ENCODE data around the gene CEP63. TPM values are rescaled to one million over a fixed set of nuclear protein-coding genes. Genes with fewer than 3 reads are reported as not detected.

The CEP63 gene
- total RNA-seq, 1 experiment from 2014 or later: 19.1 TPM

DNA sequence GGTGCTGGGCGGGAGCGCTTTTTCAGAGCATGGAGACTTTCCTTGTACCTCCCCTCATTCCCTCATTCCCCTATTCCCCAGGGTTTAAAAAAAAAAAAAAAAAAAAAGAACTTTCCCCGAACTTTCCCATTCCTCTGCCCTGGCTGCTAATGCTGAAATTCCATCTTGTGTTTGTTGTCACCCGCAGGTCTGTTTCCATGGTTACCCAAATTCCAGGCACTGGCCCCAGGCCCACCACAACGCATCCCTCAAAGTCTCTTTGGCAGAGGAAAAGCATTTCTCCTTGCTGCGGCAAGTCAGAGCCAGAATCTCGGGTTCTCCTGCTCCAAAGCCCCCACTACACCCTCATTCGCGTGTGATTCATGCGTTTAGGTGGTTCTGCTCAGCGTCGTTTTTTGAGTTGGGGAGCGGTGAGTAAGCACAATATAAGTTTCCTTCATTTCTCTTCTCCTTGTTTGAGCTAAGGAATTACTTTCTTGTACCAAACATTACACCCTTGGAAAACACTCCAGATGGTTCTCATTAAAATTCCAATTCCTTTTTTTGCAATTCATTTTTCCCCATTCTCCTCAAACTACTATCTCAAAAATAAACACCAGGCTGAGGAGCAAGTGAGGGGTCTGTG, 21.7 kb upstream of the CEP63 start:
- Histone ChIP-seq H3K27ac (ENCODE audit: low read depth, low read length) (no peak overlapping the region), H3K4me2 (ENCODE audit: low read length) (no peak overlapping the region), H2AFZ (ENCODE audit: low read depth, low read length, poor library complexity, severe bottlenecking) (no peak overlapping the region), H3K79me2 (ENCODE audit: insufficient read depth, low read length) (no peaks in the 10 kb centered on the region), H3K9ac (ENCODE audit: low read length) (no peak overlapping the region), H3K4me3 (replicated peaks in 1 of 2; ENCODE audit: low read depth in 1 of 2, low read length in 2 of 2) (no peak overlapping the region), H3K9me3 (ENCODE audit: control insufficient read depth in 1 of 2, insufficient read depth in 1 of 2, low read depth in 1 of 2, low read length in 2 of 2) (no peaks in the 10 kb centered on the region), H3K27me3 (ENCODE audit: insufficient read depth, low read length) (no peaks in the 10 kb centered on the region), H3K9me2 (ENCODE audit: insufficient read depth) (no peaks in the 10 kb centered on the region), H4K20me1 (ENCODE audit: insufficient read depth) (no peaks in the 10 kb centered on the region), H3K36me3 (ENCODE audit: control insufficient read depth in 1 of 2, insufficient read depth in 2 of 2, low read length in 2 of 2) (no peaks in the 10 kb centered on the region), H3K4me1 (ENCODE audit: control insufficient read depth in 1 of 2, insufficient read depth in 2 of 2, low read length in 2 of 2) (no peaks in the 10 kb centered on the region)
- POLR2A ChIA-PET: no interaction called here
- ATAC-seq (no peak), DNase-seq (ENCODE audit: low read depth, low spot score) (no peak)
- BruUV-seq (replicated peaks): no TSS peak
- CTCF ChIA-PET: no interaction called here
- intact Hi-C loops (cut with micrococcal nuclease): no loop called here
- RAD21 ChIA-PET (ENCODE audit: low non-redundant PET in 1 of 2, low total read pairs in 2 of 2, uncharacterized antibody in 2 of 2, unreplicated experiment in 2 of 2): no interaction called here
- TF ChIP-seq TCF7L2 (IDR thresholded peaks at IDR 0.05; ENCODE audit: borderline replicate concordance, extremely low read depth, insufficient read depth, insufficient read length) (no peak), RAD21 (IDR thresholded peaks at IDR 0.05; ENCODE audit: low read depth) (no peak), ELF1 (IDR thresholded peaks at IDR 0.05; ENCODE audit: borderline replicate concordance, low read depth) (no peak), POLR2AphosphoS5 (IDR thresholded peaks at IDR 0.05; ENCODE audit: low read depth, low read length) (no peak)
- TF ChIP-seq, protein P1, sequence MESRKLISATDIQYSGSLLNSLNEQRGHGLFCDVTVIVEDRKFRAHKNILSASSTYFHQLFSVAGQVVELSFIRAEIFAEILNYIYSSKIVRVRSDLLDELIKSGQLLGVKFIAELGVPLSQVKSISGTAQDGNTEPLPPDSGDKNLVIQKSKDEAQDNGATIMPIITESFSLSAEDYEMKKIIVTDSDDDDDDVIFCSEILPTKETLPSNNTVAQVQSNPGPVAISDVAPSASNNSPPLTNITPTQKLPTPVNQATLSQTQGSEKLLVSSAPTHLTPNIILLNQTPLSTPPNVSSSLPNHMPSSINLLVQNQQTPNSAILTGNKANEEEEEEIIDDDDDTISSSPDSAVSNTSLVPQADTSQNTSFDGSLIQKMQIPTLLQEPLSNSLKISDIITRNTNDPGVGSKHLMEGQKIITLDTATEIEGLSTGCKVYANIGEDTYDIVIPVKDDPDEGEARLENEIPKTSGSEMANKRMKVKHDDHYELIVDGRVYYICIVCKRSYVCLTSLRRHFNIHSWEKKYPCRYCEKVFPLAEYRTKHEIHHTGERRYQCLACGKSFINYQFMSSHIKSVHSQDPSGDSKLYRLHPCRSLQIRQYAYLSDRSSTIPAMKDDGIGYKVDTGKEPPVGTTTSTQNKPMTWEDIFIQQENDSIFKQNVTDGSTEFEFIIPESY (IDR thresholded peaks at IDR 0.05; ENCODE audit: extremely low read depth, insufficient replicate concordance, low read length): no peak

DNA sequence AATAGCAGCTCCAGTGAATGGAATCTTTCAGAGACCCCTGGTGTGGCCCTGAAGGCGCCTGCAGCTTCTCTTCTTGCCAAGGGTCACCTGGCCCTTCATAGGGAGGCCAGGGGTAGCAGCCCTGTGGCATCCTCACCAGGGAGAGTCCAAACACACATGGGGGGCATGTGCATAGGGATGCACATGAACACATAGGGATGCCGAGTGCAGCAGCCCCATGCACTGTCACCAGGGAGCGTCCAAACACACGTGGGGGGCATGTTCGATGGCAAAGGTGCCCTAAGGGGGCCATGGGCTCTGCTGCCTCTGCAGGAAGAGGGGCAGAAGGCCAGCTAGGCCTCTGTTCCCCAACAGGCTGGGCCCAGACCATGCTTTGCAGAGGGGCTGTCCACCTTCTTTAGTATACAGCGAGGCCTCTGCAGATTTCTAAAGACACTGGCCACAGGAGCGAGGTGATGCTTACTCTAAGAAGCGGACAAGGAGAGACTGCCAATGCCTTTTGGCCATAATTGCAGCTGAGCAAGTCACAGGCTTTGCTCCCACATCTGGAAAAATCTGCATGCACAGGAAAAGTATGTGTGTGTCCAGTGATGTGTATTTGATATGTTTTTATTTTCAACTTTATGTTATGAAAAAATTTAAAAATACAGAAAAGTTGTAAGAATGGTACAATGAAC, 21.0 kb upstream of the CEP63 start:
- H3K36me3 ChIP-seq (ENCODE audit: control insufficient read depth in 1 of 2, insufficient read depth in 2 of 2, low read length in 2 of 2): no peaks in the 10 kb centered on the region
- H3K27ac ChIP-seq (ENCODE audit: low read depth, low read length): no peak overlapping the region
- no peaks in the 10 kb centered on the region for H4K20me1 ChIP-seq (ENCODE audit: insufficient read depth)
- no peaks in the 10 kb centered on the region for H3K79me2 ChIP-seq (ENCODE audit: insufficient read depth, low read length)
- H3K9me3 ChIP-seq (ENCODE audit: control insufficient read depth in 1 of 2, insufficient read depth in 1 of 2, low read depth in 1 of 2, low read length in 2 of 2): no peaks in the 10 kb centered on the region
- no peaks in the 10 kb centered on the region for H3K9me2 ChIP-seq (ENCODE audit: insufficient read depth)
- intact Hi-C loops (cut with micrococcal nuclease): no loop called here
- no TSS peak for BruUV-seq (replicated peaks)
- POLR2A ChIA-PET: no interaction called here
- no peak overlapping the region for H3K9ac ChIP-seq (ENCODE audit: low read length)
- DNase-seq (ENCODE audit: low read depth, low spot score): no peak
- CTCF ChIA-PET: no interaction called here
- H3K4me1 ChIP-seq (ENCODE audit: control insufficient read depth in 1 of 2, insufficient read depth in 2 of 2, low read length in 2 of 2): no peaks in the 10 kb centered on the region
- H2AFZ ChIP-seq (ENCODE audit: low read depth, low read length, poor library complexity, severe bottlenecking): no peak overlapping the region
- RAD21 ChIA-PET (ENCODE audit: low non-redundant PET in 1 of 2, low total read pairs in 2 of 2, uncharacterized antibody in 2 of 2, unreplicated experiment in 2 of 2): no interaction called here
- no peak overlapping the region for H3K4me2 ChIP-seq (ENCODE audit: low read length)
- H3K4me3 ChIP-seq (replicated peaks in 1 of 2; ENCODE audit: low read depth in 1 of 2, low read length in 2 of 2): no peak overlapping the region
- no peaks in the 10 kb centered on the region for H3K27me3 ChIP-seq (ENCODE audit: insufficient read depth, low read length)
- no peak for ATAC-seq
- no peak for TF ChIP-seq ZFX (IDR thresholded peaks at IDR 0.05)
- no peak for TF ChIP-seq EGR1 (IDR thresholded peaks at IDR 0.05; ENCODE audit: low read depth)
- TF ChIP-seq POLR2AphosphoS5 (IDR thresholded peaks at IDR 0.05; ENCODE audit: low read depth, low read length): no peak
- TF ChIP-seq MAX (IDR thresholded peaks at IDR 0.05): no peak
- TF ChIP-seq SIN3A (IDR thresholded peaks at IDR 0.05; ENCODE audit: low read depth): no peak
- TF ChIP-seq EZH2 (IDR thresholded peaks at IDR 0.05): no peak
- no peak for TF ChIP-seq CEBPB (IDR thresholded peaks at IDR 0.05; ENCODE audit: low read depth)
- TF ChIP-seq, protein P1 (IDR thresholded peaks at IDR 0.05; ENCODE audit: extremely low read depth, insufficient replicate concordance, low read length): no peak
- TF ChIP-seq SP1 (IDR thresholded peaks at IDR 0.05; ENCODE audit: low read depth): no peak
- no peak for TF ChIP-seq FOSL1 (IDR thresholded peaks at IDR 0.05; ENCODE audit: low read depth)

Measured in HCT116 (cell line).